Globus pallidus (tissue), 1 donor: ENCODE results near the gene KTN1.

Experiments
- DNase-seq: peaks from one replicate; pipeline ENCODE4 v3.0.0-alpha.2; 2015; ENCODE audit warnings: low spot score

Gene KTN1

GRCh38 chr14:55577229-55577628 is 2.8 kb upstream of the KTN1 start:
- no peak for DNase-seq

GRCh38 chr14:55578511-55578910 is 1.5 kb upstream of the KTN1 start:
- DNase-seq: peak; percentile 12

GRCh38 chr14:55580470-55581341 is 699 bp downstream of the KTN1 start:
- peak; percentile 39 for DNase-seq

GRCh38 chr14:55581342-55581771 is 1.4 kb downstream of the KTN1 start:
- DNase-seq: no peak

- no peak for DNase-seq
Observed at GRCh38 chr14:55582746-55583145, 2.7 kb downstream of the KTN1 start.

- no peak for DNase-seq
Observed at GRCh38 chr14:55583942-55584468, 4.0 kb downstream of the KTN1 start.

- DNase-seq: no peak
Observed at GRCh38 chr14:55585854-55586253, 5.8 kb downstream of the KTN1 start.

- no peak for DNase-seq
Observed at GRCh38 chr14:55586411-55586810, 6.4 kb downstream of the KTN1 start.

GRCh38 chr14:55587847-55588246 is 7.8 kb downstream of the KTN1 start:
- no peak for DNase-seq

GRCh38 chr14:55588259-55588699 is 8.3 kb downstream of the KTN1 start:
- no peak for DNase-seq

- DNase-seq: no peak
Observed at GRCh38 chr14:55589171-55589570, 9.2 kb downstream of the KTN1 start.

- DNase-seq: no peak
Observed at GRCh38 chr14:55592436-55592835, 12.4 kb downstream of the KTN1 start.

GRCh38 chr14:55593698-55594097 is 13.7 kb downstream of the KTN1 start:
- no peak for DNase-seq

- DNase-seq: no peak
Observed at GRCh38 chr14:55599250-55599879, 19.4 kb downstream of the KTN1 start.

GRCh38 chr14:55600784-55601561 is 21.0 kb downstream of the KTN1 start:
- DNase-seq: no peak

- DNase-seq: no peak
Observed at GRCh38 chr14:55603401-55603953, 23.5 kb downstream of the KTN1 start.

GRCh38 chr14:55604488-55604887 is 24.5 kb downstream of the KTN1 start:
- DNase-seq: no peak

- DNase-seq: no peak
Observed at GRCh38 chr14:55604900-55605418, 25.0 kb downstream of the KTN1 start.

GRCh38 chr14:55605793-55606192 is 25.8 kb downstream of the KTN1 start:
- no peak for DNase-seq

- no peak for DNase-seq
Observed at GRCh38 chr14:55607386-55607785, 27.4 kb downstream of the KTN1 start.

GRCh38 chr14:55609681-55610080 is 29.7 kb downstream of the KTN1 start:
- no peak for DNase-seq
